H9 (cell line): ENCODE measurements around the gene ADSS1. TPM values are rescaled to one million over a fixed set of nuclear protein-coding genes. Genes with fewer than 3 reads are reported as not detected.

Source experiments
- DNase-seq: peaks from one replicate; pipeline ENCODE4 v3.0.0-alpha.2; 2017
- H2AFZ ChIP-seq: one replicate; pipeline ENCODE4 v1.6.1; 2013; ENCODE audit warnings: mild to moderate bottlenecking, low read length, control low read depth, moderate library complexity
- H2AK5ac ChIP-seq: 2 replicates; pipeline ENCODE4 v1.6.1; 2013; ENCODE audit warnings: low read length, control low read depth, mixed read lengths; ENCODE audit not compliant: insufficient read length
- H2BK120ac ChIP-seq: one replicate; pipeline ENCODE4 v1.6.1; 2013; ENCODE audit warnings: low read depth, mild to moderate bottlenecking, low read length, control low read depth, inconsistent platforms; ENCODE audit not compliant: poor library complexity, severe bottlenecking
- H2BK12ac ChIP-seq: 2 replicates; pipeline ENCODE4 v1.6.1; 2013; ENCODE audit warnings: low read length, control low read depth, mixed read lengths, low read depth; ENCODE audit not compliant: insufficient read length
- H2BK15ac ChIP-seq: 2 replicates; pipeline ENCODE4 v1.6.1; 2013; ENCODE audit warnings: low read depth, low read length, control low read depth
- H2BK20ac ChIP-seq: one replicate; pipeline ENCODE4 v1.6.1; 2013; ENCODE audit warnings: low read depth, mild to moderate bottlenecking, low read length, control low read depth, inconsistent platforms; ENCODE audit not compliant: poor library complexity, severe bottlenecking
- H2BK5ac ChIP-seq: 2 replicates; pipeline ENCODE4 v1.6.1; 2013; ENCODE audit warnings: low read length, control low read depth, mixed read lengths; ENCODE audit not compliant: insufficient read length
- H3K14ac ChIP-seq: 2 replicates; pipeline ENCODE4 v1.6.1; 2013; ENCODE audit warnings: low read length, control low read depth; ENCODE audit not compliant: insufficient read depth
- H3K18ac ChIP-seq: 2 replicates; pipeline ENCODE4 v1.6.1; 2013; ENCODE audit warnings: low read depth, mild to moderate bottlenecking, mixed read lengths, low read length, control low read depth; ENCODE audit not compliant: insufficient read length
- H3K23ac ChIP-seq: 2 replicates; pipeline ENCODE4 v1.6.1; 2013; ENCODE audit warnings: low read length, control low read depth, mixed read lengths, low read depth; ENCODE audit not compliant: insufficient read length
- H3K23me2 ChIP-seq: 2 replicates; pipeline ENCODE4 v1.6.1; 2013; ENCODE audit warnings: low read depth, mild to moderate bottlenecking, mixed read lengths, low read length, control low read depth; ENCODE audit not compliant: insufficient read length, poor library complexity, severe bottlenecking
- H3K27ac ChIP-seq: 2 replicates; pipeline ENCODE4 v1.5.1; 2013; ENCODE audit warnings: low read length, control low read depth, mixed read lengths, low read depth; ENCODE audit not compliant: insufficient read length
- H3K27me3 ChIP-seq: 2 replicates; pipeline ENCODE4 v1.6.1; 2013; ENCODE audit warnings: low read length, control low read depth, inconsistent platforms; ENCODE audit not compliant: insufficient read depth
- H3K4ac ChIP-seq: 2 replicates; pipeline ENCODE4 v1.6.1; 2013; ENCODE audit warnings: low read depth, mild to moderate bottlenecking, control low read depth, inconsistent platforms, low read length, moderate library complexity
- H3K4me1 ChIP-seq: 2 replicates; pipeline ENCODE4 v1.6.1; 2013; ENCODE audit warnings: low read length, control low read depth, inconsistent platforms; ENCODE audit not compliant: insufficient read depth
- H3K4me2 ChIP-seq: 2 replicates; pipeline ENCODE4 v1.6.1; 2013; ENCODE audit warnings: low read length, control low read depth, mixed read lengths; ENCODE audit not compliant: insufficient read length, insufficient read depth
- H3K56ac ChIP-seq: 2 replicates; pipeline ENCODE4 v1.6.1; 2013; ENCODE audit warnings: low read depth, mild to moderate bottlenecking, mixed read lengths, low read length, control low read depth; ENCODE audit not compliant: insufficient read length
- H3K79me1 ChIP-seq: 2 replicates; pipeline ENCODE4 v1.6.1; 2013; ENCODE audit warnings: low read depth, mild to moderate bottlenecking, moderate library complexity, low read length, control low read depth, inconsistent platforms; ENCODE audit not compliant: insufficient read depth, poor library complexity, severe bottlenecking
- H3K79me2 ChIP-seq: 2 replicates; pipeline ENCODE4 v1.6.1; 2013; ENCODE audit warnings: low read length, control low read depth, inconsistent platforms; ENCODE audit not compliant: insufficient read depth
- H3K9ac ChIP-seq: 2 replicates; pipeline ENCODE4 v1.6.1; 2013; ENCODE audit warnings: low read length, control low read depth, mixed read lengths; ENCODE audit not compliant: insufficient read length; ENCODE audit errors: extremely low read depth
- H3K9me3 ChIP-seq: one replicate; pipeline ENCODE4 v1.6.1; 2013; ENCODE audit warnings: low read depth, low read length, inconsistent platforms; ENCODE audit not compliant: control insufficient read depth
- H3T11ph ChIP-seq: one replicate; pipeline ENCODE4 v1.6.1; 2013; ENCODE audit warnings: mild to moderate bottlenecking, low read length, control low read depth, inconsistent platforms
- H4K20me1 ChIP-seq: one replicate; pipeline ENCODE4 v1.6.1; 2013; ENCODE audit not compliant: control insufficient read depth, insufficient read length, insufficient read depth
- H4K5ac ChIP-seq: 2 replicates; pipeline ENCODE4 v1.6.1; 2013; ENCODE audit warnings: low read depth, mild to moderate bottlenecking, mixed read lengths, low read length, control low read depth; ENCODE audit not compliant: insufficient read length
- H4K8ac ChIP-seq: replicated peaks from 2 replicates; pipeline ENCODE4 v1.6.1; 2013; ENCODE audit warnings: low read length, control low read depth, mixed read lengths, low read depth; ENCODE audit not compliant: insufficient read length
- H4K91ac ChIP-seq: 2 replicates; pipeline ENCODE4 v1.6.1; 2013; ENCODE audit warnings: low read depth, mild to moderate bottlenecking, moderate library complexity, mixed read lengths, low read length, control low read depth; ENCODE audit not compliant: insufficient read length
- H3K27ac Mint-ChIP-seq, 3 experiments: 2 replicates in 2 of 3; 3 replicates in 1 of 3; pipeline ENCODE4 v1.8.0; 2020 to 2021; ENCODE audit warnings: mixed read lengths in 3 of 3, mild to moderate bottlenecking in 1 of 3, moderate library complexity in 1 of 3
- H3K27me3 Mint-ChIP-seq: 2 replicates; pipeline ENCODE4 v1.8.0; 2021; ENCODE audit warnings: low read depth, mild to moderate bottlenecking, moderate library complexity, mixed read lengths
- H3K36me3 Mint-ChIP-seq, 3 experiments: 2 replicates in 2 of 3; 3 replicates in 1 of 3; pipeline ENCODE4 v1.8.0; 2020 to 2021; ENCODE audit warnings: low read depth in 3 of 3, mixed read lengths in 3 of 3; ENCODE audit not compliant: insufficient read depth in 1 of 3
- H3K4me1 Mint-ChIP-seq, 2 experiments: 2 replicates each; pipeline ENCODE4 v1.8.0; 2020; ENCODE audit warnings: mixed read lengths in 2 of 2
- H3K4me3 Mint-ChIP-seq, 2 experiments: 2 replicates in 1 of 2; 3 replicates in 1 of 2; pipeline ENCODE4 v1.8.0; 2020 to 2021; ENCODE audit warnings: mild to moderate bottlenecking in 2 of 2, mixed read lengths in 2 of 2, moderate library complexity in 1 of 2
- H3K9me3 Mint-ChIP-seq, 2 experiments: 2 replicates in 1 of 2; 3 replicates in 1 of 2; pipeline ENCODE4 v1.8.0; 2020; ENCODE audit warnings: mild to moderate bottlenecking in 2 of 2, mixed read lengths in 2 of 2, moderate library complexity in 1 of 2
- WGBS: extraction: QIAGEN DNeasy Blood & Tissue Kit; methylation state at CpG from one replicate; pipeline ENCODE4 v1.1.7; 2013; ENCODE audit warnings: missing lambda C conversion rate, low lambda C conversion rate, mixed read lengths; ENCODE audit not compliant: insufficient read length; ENCODE audit errors: extremely low coverage; 5-methylcytosine and 5-hydroxymethylcytosine counted together
- total RNA-seq: library from RNA; stranded (reverse); gene quantifications from 2 replicates; pipeline ENCODE4 v1.2.1, GENCODE V29; 2021
- TF ChIP-seq, protein P1 (sequence below): fragments of 200-600 bp; sonication (generic); conservative IDR thresholded peaks from 3 replicates; pipeline ENCODE4 v1.8.0; 2021; ENCODE audit warnings: antibody characterized with exemption, mild to moderate bottlenecking

ADSS1 gene
- total RNA-seq, 1 experiment from 2014 or later: 8.5 TPM

GRCh38 chr14:104766863-104767633 is 43.0 kb downstream of the ADSS1 start:
- H2BK20ac ChIP-seq: no peak overlapping the region
- H3K27ac ChIP-seq: no peak overlapping the region
- H4K91ac ChIP-seq: no peak overlapping the region
- no peak overlapping the region for H2BK15ac ChIP-seq
- no peak overlapping the region for H4K8ac ChIP-seq
- H3K79me1 ChIP-seq: no peaks in the 10 kb centered on the region
- no peak overlapping the region for H2BK120ac ChIP-seq
- peaks cover 2% of the 10 kb centered on the region for H3K23me2 ChIP-seq
- no peak overlapping the region for H2BK12ac ChIP-seq
- Mint-ChIP-seq H3K4me1 (peaks cover 15 to 21% of the 10 kb centered on the region in 2 experiments), H3K4me3 (peak overlapping the region in 1 of 2 experiments; percentile 34; a peak in 4 of 5 replicates), H3K36me3 (peaks cover 29 to 47% (median 43%) of the 10 kb centered on the region in 3 experiments), H3K9me3 (peaks cover 10 to 14% of the 10 kb centered on the region in 2 experiments), H3K27ac (peak overlapping the region in 1 of 3 experiments; percentile 80; a peak in 1 of 7 replicates), H3K27me3 (no peaks in the 10 kb centered on the region; the same call in 1 of the 2 replicates)
- no CpG with 5 or more reads among the region's 15 CpGs for WGBS
- no peaks in the 10 kb centered on the region for H3K27me3 ChIP-seq
- H2BK5ac ChIP-seq: no peak overlapping the region
- no peak overlapping the region for H3K14ac ChIP-seq
- no peaks in the 10 kb centered on the region for H4K20me1 ChIP-seq
- H3K9me3 ChIP-seq: no peaks in the 10 kb centered on the region
- H3K23ac ChIP-seq: no peak overlapping the region
- no peak overlapping the region for H3K9ac ChIP-seq
- TF ChIP-seq, protein P1, sequence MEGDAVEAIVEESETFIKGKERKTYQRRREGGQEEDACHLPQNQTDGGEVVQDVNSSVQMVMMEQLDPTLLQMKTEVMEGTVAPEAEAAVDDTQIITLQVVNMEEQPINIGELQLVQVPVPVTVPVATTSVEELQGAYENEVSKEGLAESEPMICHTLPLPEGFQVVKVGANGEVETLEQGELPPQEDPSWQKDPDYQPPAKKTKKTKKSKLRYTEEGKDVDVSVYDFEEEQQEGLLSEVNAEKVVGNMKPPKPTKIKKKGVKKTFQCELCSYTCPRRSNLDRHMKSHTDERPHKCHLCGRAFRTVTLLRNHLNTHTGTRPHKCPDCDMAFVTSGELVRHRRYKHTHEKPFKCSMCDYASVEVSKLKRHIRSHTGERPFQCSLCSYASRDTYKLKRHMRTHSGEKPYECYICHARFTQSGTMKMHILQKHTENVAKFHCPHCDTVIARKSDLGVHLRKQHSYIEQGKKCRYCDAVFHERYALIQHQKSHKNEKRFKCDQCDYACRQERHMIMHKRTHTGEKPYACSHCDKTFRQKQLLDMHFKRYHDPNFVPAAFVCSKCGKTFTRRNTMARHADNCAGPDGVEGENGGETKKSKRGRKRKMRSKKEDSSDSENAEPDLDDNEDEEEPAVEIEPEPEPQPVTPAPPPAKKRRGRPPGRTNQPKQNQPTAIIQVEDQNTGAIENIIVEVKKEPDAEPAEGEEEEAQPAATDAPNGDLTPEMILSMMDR: no peak
- no peak overlapping the region for H3K18ac ChIP-seq
- DNase-seq: no peak
- no peak overlapping the region for H3K4ac ChIP-seq
- no peak overlapping the region for H3T11ph ChIP-seq
- H3K79me2 ChIP-seq: no peaks in the 10 kb centered on the region
- no peak overlapping the region for H2AK5ac ChIP-seq
- no peaks in the 10 kb centered on the region for H3K4me1 ChIP-seq
- H3K4me2 ChIP-seq: no peak overlapping the region
- H3K56ac ChIP-seq: no peak overlapping the region
- H4K5ac ChIP-seq: no peak overlapping the region
- H2AFZ ChIP-seq: no peak overlapping the region
